Stimulated activated naive CD4-positive, alpha-beta T cell (primary cell): ENCODE results near the gene CELSR3.

Experiments
- DNase-seq, 6 experiments: peaks; one replicate each; lab custom pipeline; 2025; lab: John Stamatoyannopoulos, UW

The CELSR3 gene

DNA sequence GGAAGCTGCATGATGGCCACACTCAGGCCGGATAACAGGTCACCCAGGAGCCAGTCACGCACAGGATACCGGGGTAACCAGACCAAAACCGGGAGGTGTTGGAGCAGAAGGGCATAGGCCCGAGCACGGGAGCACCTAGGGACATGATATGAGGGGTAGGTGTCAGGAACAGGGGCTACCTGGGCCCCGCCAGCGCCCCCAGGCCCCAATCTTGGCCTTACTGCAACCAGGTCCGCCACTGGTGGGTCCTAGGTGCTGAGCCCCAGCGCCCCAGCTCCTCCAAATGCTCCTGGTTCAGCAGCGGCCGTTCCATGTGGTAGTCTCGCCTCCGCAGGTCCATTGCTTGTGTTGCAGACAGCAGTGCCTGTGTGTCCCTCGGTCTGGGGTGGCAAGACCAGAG is 29.4 kb downstream of the CELSR3 start:
- no peak for DNase-seq

DNA sequence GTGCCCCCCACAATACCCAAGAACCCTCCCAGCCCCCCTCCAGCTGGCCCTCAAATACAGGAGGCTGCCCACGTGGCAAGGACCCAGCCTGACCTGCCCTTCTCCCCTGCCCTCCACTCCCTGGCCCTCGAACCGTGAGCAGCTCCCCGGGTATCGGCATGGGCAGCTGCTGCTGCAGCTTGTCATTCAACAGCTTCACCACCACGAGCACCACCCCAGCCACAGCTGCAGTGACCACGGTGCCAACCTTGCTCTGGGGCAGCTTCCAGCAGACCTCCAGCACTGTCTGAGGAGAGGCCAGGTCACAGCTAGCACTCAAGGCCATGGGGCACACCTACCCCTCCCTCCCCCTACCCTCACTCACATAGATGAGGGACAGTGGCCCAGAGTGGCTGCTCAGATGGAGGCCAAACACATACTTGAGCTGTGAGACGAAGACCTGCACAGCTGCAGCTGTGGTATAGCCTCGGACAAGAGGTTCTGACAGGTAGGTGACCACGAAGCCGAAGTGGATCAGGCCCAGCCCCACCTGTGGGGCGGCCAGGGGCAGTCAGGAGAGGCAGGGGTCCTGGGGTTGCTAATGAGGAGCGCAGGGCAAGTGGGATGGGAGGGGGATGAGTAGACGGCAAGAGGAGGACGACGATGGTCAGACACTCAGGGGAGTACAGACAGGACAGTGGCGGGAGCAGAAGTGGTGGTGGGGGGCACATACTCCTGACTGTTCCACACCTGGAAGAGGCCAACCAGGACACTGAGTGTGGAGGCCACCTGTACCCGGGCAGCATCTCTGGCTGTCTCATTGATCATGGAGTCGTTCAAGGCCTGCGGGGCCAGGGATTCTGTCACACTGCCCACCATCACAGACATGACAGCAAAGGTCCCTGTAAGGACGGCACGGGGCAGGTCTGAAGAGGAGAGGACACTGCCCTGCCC is 30.9 kb downstream of the CELSR3 start:
- DNase-seq = no peak

- DNase-seq = no peak
Measured at GRCh38 chr3:48630833-48631232, 31.9 kb downstream of the CELSR3 start.

- DNase-seq = no peak
Measured at GRCh38 chr3:48630407-48630806, 32.3 kb downstream of the CELSR3 start.

- DNase-seq = no peak
Measured at GRCh38 chr3:48629894-48630293, 32.8 kb downstream of the CELSR3 start.

GRCh38 chr3:48628277-48629017 is 34.2 kb downstream of the CELSR3 start:
- no peak for DNase-seq

DNA sequence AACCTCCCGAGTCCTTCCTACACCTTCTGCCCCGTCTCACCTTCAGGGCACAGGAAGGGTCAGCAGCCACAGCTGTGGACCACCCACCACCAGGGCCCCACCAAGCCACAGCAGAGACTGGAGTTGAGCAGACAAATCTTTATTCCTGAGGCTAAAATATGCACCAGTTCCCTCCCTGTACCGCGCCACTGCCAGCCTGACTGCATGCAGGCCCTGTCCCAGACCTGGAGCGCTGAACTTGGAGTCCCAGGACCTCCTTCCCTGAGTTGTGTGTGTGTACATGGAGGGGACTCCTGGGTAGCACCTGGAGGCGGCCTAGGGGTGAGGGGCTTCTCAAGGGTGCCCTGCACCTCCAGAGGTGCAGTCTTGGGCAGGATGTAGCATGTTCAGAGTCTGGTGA is 37.1 kb downstream of the CELSR3 start:
- DNase-seq = no peak

GRCh38 chr3:48624767-48625166 is 37.9 kb downstream of the CELSR3 start:
- no peak for DNase-seq

DNA sequence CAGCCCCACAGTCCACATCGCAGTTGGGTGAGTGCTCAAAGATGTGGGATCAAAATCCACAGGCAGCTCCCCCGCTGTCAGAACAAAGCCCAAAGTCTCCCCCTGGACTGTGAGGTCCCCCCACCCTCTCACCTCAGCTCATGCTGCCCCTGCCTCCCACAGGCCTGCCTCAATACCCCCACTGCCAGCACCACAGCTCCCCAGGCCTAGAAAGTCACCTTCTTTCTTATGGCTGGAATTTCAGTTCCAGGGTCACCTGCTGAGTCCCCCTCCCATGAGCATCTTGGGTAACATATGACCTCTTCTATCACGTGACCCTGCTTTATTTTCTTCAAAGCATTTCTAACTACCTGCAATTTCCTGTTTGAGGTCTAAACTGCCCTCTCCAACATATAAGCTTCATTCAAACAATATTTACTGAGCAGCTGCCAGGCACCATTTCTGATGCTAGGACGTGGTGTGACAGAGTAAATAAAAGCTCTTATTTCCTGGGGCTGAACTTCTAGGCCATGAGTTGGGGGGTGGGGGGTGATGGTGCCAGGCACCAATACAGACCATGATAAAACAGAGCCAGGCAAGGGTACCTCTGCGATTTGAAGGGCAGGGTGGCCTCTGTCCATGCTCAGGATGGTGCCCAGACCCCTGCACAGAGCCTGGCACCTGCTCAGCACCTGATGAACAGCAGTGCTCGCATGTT is 38.7 kb downstream of the CELSR3 start:
- DNase-seq = no peak

GRCh38 chr3:48621461-48621869 is 41.2 kb downstream of the CELSR3 start, which contains the start of gene TMEM89:
TSS of gene TMEM89 (minus strand) at chr3:48621769. CDS start at chr3:48621756, 13 bp downstream.
- no peak for DNase-seq

- DNase-seq = no peak
Measured at GRCh38 chr3:48619541-48620524, 42.9 kb downstream of the CELSR3 start.

DNA sequence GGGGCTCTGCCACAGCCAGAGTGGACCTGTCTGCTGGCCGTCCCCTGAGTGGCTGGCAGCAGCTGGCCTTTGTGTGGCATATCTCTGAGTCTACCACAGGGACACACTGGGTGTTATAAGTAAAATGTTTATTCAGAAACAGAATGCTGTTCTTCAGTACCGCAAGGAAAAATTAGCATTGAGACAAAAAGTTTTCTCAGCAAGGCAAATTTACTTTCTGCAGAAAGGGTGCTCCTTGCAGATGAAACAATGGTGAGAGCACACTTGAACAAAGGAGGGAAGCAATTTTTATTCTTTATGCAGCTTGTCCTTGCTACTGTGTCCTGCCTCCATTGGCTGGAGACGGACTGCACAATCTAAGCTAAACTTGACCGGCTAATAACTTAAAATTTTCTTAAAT is 45.1 kb downstream of the CELSR3 start:
- no peak for DNase-seq

- no peak for DNase-seq
Measured at GRCh38 chr3:48614044-48614443, 48.6 kb downstream of the CELSR3 start.

- no peak for DNase-seq
Measured at GRCh38 chr3:48612309-48612708, 50.4 kb downstream of the CELSR3 start.

DNA sequence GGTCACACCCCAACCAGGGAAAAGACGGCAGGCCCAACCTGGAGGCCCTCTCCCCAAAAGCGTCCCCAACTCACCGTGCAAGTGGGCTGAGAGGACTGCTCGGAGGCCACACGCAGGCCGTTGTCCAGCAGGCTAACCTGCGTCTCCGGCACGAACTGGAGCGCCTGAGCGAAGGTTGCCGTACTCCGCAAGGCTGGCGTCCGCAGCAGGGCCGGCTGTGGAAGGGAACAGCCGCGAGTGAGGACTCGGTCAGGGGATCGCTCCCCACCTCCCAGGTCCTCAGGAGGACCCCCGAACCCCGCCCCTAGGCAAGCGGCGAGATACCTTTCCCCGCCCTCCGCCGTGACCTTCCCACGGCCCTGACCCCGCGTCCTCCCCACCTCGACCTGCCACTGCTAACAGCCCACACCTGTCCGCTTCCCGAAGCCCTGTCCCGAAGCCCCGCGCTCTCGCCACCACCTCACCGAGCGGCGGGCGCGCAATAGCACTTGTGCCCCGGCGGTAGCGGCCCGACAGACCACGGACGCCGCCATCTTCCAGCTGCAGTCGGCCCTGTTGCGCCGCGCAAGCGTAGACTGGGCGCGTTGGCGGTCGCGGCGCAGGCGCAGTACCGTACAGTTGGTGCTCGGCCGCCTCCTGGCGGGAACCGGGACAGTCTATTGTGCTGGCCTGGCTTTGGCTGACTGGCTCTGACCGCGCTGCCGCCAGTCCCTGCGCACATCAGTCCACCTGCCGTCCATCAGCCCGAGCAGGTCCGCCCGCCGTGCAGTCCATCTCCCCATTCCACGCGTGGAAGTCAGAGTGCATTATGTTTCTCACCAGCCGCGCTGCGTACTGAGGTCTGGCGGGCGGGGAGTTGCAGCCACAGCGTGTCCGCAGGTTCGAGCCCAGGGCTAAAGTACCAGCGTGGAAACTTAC is 53.3 kb downstream of the CELSR3 start, which contains the start of gene UQCRC1:
Gene UQCRC1 (minus strand): TSS at position 559 of the 918 bp plus-strand sequence. CDS start 26 bp downstream, at position 533.
- peak; percentile 81 to 92 (median 86) for DNase-seq

DNA sequence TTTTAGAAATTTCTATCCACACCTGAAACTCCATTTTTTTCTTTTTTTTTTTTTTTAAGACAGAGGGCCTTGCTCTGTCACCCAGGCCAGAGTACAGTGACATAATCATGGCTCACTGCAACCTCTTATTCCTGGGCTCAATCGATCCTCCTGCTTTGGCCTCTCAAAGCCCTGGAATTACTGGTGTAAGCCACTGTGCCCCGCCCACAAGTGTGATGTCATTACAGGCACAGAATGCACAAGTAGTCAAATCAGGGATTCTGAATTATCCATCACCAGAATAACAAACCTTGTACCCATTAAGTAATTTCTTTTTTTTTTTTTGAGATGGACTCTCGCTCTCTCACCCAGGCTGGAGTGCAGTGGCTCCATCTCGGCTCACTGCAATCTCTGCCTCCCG is 55.2 kb downstream of the CELSR3 start:
- peak in 1 of 6 experiments; percentile 5 for DNase-seq

- no peak for DNase-seq
Measured at GRCh38 chr3:48601622-48601994, 61.1 kb downstream of the CELSR3 start.

DNA sequence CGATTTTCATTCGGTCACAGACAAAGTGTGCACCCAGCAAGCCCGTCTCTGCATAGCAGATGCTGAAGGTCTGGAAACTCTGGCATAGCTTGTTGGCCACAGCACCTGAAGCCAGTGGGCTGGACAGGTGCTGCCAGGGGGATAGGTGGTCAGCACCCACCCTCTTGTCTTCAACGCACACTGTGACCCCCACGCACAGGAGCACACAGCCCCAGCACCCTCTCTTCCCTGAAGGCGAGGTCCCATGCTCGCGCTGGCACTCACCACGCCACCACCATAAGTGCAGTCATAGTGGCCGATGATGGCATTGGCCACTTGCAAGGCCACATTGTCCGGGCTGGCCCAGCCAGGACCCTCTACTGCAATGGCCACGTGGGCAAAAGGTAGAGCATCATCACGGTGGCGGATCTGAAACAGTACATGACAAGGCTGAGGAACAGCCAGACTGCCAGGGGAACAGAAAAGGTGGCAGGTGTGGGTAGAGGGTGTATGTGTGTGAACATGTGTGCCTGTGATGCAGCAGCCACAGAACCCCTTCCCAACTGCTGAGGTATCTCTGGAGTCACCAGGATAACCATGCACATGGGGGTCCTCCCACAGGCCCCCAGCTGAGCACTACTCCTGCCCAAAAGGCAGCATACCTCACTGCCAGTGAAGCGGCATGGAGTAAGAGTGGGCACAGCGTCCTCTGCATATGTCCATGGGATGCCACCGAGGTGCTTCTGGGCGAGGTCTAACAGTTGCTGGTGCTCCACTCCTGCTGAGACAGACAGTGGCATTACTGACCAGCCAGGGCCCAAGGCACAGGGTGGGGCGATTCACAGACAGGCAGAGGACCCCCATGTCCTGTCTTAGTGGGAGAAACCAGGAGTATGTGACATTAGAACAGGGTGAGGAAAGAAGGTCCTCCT is 61.7 kb downstream of the CELSR3 start:
- no peak for DNase-seq
